CD4-positive, alpha-beta T cell treated with Interleukin-6 at 100 ng/mL for 8 hours (primary cell): ENCODE results near the gene AP4B1.

Source experiments
- DNase-seq: peaks from one replicate; pipeline ENCODE4 v3.0.0-alpha.2; 2020; ENCODE audit warnings: mixed read lengths, low spot score

Gene AP4B1

GRCh38 chr1:113930499-113931161, 26.0 kb upstream of the AP4B1 start:
- DNase-seq = peak; percentile 69

- DNase-seq = peak; percentile 51
These were observed 25.3 kb upstream of the AP4B1 start for GRCh38 chr1:113929750-113930498.

- DNase-seq = peak; percentile 87
These were observed 24.5 kb upstream of the AP4B1 start, which contains the start of gene HIPK1 for GRCh38 chr1:113928941-113929749. Gene HIPK1, plus strand, starts transcription at chr1:113929324.

- DNase-seq = no peak
These were observed 23.8 kb upstream of the AP4B1 start for GRCh38 chr1:113928187-113928930.

- DNase-seq = no peak
These were observed 19.9 kb upstream of the AP4B1 start for GRCh38 chr1:113924473-113924872.

- DNase-seq = no peak
These were observed 18.4 kb upstream of the AP4B1 start for GRCh38 chr1:113922957-113923356.

GRCh38 chr1:113918243-113918642, 13.6 kb upstream of the AP4B1 start:
- no peak for DNase-seq

GRCh38 chr1:113917400-113918082, 12.9 kb upstream of the AP4B1 start:
- no peak for DNase-seq

- DNase-seq = no peak
These were observed 12.4 kb upstream of the AP4B1 start for GRCh38 chr1:113916974-113917373.

- DNase-seq = no peak
These were observed 9.5 kb upstream of the AP4B1 start for GRCh38 chr1:113913887-113914664.

- no peak for DNase-seq
These were observed 8.7 kb upstream of the AP4B1 start for GRCh38 chr1:113913312-113913668.

- DNase-seq = no peak
These were observed 8.2 kb upstream of the AP4B1 start for GRCh38 chr1:113912594-113913311.

GRCh38 chr1:113905435-113905861, 849 bp upstream of the AP4B1 start:
- DNase-seq = no peak

- DNase-seq = no peak
These were observed 316 bp downstream of the AP4B1 start for GRCh38 chr1:113904293-113904673.

- no peak for DNase-seq
These were observed 902 bp downstream of the AP4B1 start for GRCh38 chr1:113903501-113904292.

GRCh38 chr1:113901191-113901590, 3.4 kb downstream of the AP4B1 start:
- DNase-seq = no peak

GRCh38 chr1:113899111-113899510, 5.5 kb downstream of the AP4B1 start:
- no peak for DNase-seq

- no peak for DNase-seq
These were observed 6.3 kb downstream of the AP4B1 start for GRCh38 chr1:113898241-113898814.

GRCh38 chr1:113895961-113896360, 8.6 kb downstream of the AP4B1 start:
- DNase-seq = no peak
